ENCODE data around the gene SERPINB10. TPM values are rescaled to one million over a fixed set of nuclear protein-coding genes. Genes with fewer than 3 reads are reported as not detected.

SERPINB10 gene
- polyA plus RNA-seq, 2 of the 4 experiments (the other 2 are of a cell fraction) = not detected

- ChIA-PET CTCF (interaction anchor here (0.6 to 2.3 kb wide), 2 partner anchors 12 to 19 kb away, joined by 3 to 10 read pairs; no protein-coding TSS in a partner anchor), POLR2A (no interaction called here)
- no peak for DNase-seq (ENCODE audit: low read depth in 1 of 2, low spot score in 1 of 2)
- WGBS (ENCODE audit: missing lambda C conversion rate) = 75% methylated on average over 3 of the region's 3 CpGs
- 0 out of 3 replicates have a peak, but pooled peaks cover 3% of the 10 kb centered on the region for H3K4me1 ChIP-seq
- no peak for ATAC-seq
- H3K27ac ChIP-seq = no peak overlapping the region
- no peaks in the 10 kb centered on the region for H3K9me3 ChIP-seq
- H3K4me3 ChIP-seq = no peak overlapping the region
- TF ChIP-seq ESRRA (IDR thresholded peaks at IDR 0.05; ENCODE audit: borderline replicate concordance, low read length) = no peak
- TF ChIP-seq NFE2L2 (conservative IDR thresholded peaks at IDR 0.05; ENCODE audit: low read length) = no peak
- TF ChIP-seq, protein P1, sequence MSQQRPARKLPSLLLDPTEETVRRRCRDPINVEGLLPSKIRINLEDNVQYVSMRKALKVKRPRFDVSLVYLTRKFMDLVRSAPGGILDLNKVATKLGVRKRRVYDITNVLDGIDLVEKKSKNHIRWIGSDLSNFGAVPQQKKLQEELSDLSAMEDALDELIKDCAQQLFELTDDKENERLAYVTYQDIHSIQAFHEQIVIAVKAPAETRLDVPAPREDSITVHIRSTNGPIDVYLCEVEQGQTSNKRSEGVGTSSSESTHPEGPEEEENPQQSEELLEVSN (IDR thresholded peaks at IDR 0.05; ENCODE audit: borderline replicate concordance, low read depth) = no peak
- TF ChIP-seq ZFP36 (IDR thresholded peaks at IDR 0.05; ENCODE audit: borderline replicate concordance, partially characterized antibody) = no peak
- no peak overlapping the region for H3K4me2 ChIP-seq
- no peak for FAIRE-seq
Observed at GRCh38 chr18:63982361-63982760, 74.6 kb downstream of the SERPINB10 start.

Other genes with a start within 250 kb of the SERPINB10 start
- gene SERPINB3, start 246.1 kb upstream of the SERPINB10 start, polyA plus RNA-seq (2011; rRNA removed) = 0.19 and 0.25 TPM in 2 replicates
- not detected in 3 replicates for gene SERPINB3, start 246.1 kb upstream of the SERPINB10 start, polyA plus RNA-seq (2017; fragmentation: RNase III; extraction: RNeasy Plus Mini Kit Qiagen cat#74134 plus additional on column Dnase treatment)
- gene SERPINB11, start 205.0 kb upstream of the SERPINB10 start, polyA plus RNA-seq (2011; rRNA removed) = 0.22 and 0.37 TPM in 2 replicates
- gene SERPINB11, start 205.0 kb upstream of the SERPINB10 start, polyA plus RNA-seq (2017; fragmentation: RNase III; extraction: RNeasy Plus Mini Kit Qiagen cat#74134 plus additional on column Dnase treatment) = not detected in 3 replicates
- gene SERPINB7, start 132.5 kb upstream of the SERPINB10 start, polyA plus RNA-seq (2011; rRNA removed) = 2.9 and 3.6 TPM in 2 replicates
- 0.84 to 1.1 TPM (median 0.88 TPM) in 3 replicates for gene SERPINB7, start 132.5 kb upstream of the SERPINB10 start, polyA plus RNA-seq (2017; fragmentation: RNase III; extraction: RNeasy Plus Mini Kit Qiagen cat#74134 plus additional on column Dnase treatment)
- gene SERPINB2, start 20.3 kb upstream of the SERPINB10 start, polyA plus RNA-seq (2011; rRNA removed) = 0.12 TPM in 1 of 2 replicates, not detected in the other
- gene SERPINB2, start 20.3 kb upstream of the SERPINB10 start, polyA plus RNA-seq (2017; fragmentation: RNase III; extraction: RNeasy Plus Mini Kit Qiagen cat#74134 plus additional on column Dnase treatment) = not detected in 3 replicates
- 0.13 and 0.30 TPM in 2 replicates for gene HMSD, start 41.3 kb downstream of the SERPINB10 start, polyA plus RNA-seq (2011; rRNA removed)
- gene HMSD, start 41.3 kb downstream of the SERPINB10 start, polyA plus RNA-seq (2017; fragmentation: RNase III; extraction: RNeasy Plus Mini Kit Qiagen cat#74134 plus additional on column Dnase treatment) = 0.12 to 0.23 TPM in 2 of 3 replicates, not detected in the other
- gene SERPINB8, start 62.1 kb downstream of the SERPINB10 start, polyA plus RNA-seq (2011; rRNA removed) = 8.6 and 11.7 TPM in 2 replicates
- 3.4 to 3.5 TPM (median 3.5 TPM) in 3 replicates for gene SERPINB8, start 62.1 kb downstream of the SERPINB10 start, polyA plus RNA-seq (2017; fragmentation: RNase III; extraction: RNeasy Plus Mini Kit Qiagen cat#74134 plus additional on column Dnase treatment)
- gene LINC00305, start 241.1 kb downstream of the SERPINB10 start, polyA plus RNA-seq (2011; rRNA removed) = not detected in 2 replicates
- gene LINC00305, start 241.1 kb downstream of the SERPINB10 start, polyA plus RNA-seq (2017; fragmentation: RNase III; extraction: RNeasy Plus Mini Kit Qiagen cat#74134 plus additional on column Dnase treatment) = not detected in 3 replicates